LNCAP (cell line): Measurements from ENCODE around the gene ZNF90.

ENCODE experiments used
- CTCF ChIP-seq: fragments of 450-650 bp; IDR thresholded peaks from 2 replicates; pipeline ENCODE4 v1.5.1; 2017; ENCODE audit warnings: mild to moderate bottlenecking

The ZNF90 gene

DNA sequence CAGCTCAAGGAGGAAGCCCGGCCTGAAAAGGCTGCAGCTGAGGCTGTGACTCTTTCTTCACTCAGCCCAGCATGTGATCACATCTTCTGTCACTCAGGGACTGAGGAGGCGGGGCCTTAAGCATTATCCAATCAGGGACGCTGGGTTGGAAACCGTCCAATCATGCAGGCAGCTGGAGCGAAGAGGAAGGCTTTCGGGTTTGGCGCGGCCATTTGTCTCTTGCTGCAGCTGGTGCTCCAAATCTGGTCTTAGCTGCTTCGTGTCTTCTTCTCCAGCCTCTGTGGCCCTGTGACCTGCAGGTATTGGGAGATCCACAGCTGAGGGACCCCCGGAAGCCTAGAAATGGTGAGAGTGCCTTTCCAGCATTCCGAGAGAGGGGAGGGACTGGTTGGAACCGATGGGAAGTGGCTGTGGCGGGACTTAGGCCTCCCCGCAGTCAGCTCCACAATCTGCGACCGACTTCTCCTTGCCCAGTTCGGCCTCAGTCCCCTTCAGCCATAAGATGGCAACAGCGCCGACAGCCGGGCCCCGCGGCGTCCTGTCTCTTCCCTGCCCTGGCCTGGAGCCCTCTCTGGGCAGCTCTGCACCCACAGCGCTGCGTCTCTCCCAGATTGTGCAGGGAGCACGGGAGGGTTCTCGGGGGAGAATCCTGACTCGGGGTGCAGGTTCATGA lies at the start of gene ZNF90:
ZNF90 (plus strand) TSS at position 210 of the 673 bp plus-strand sequence; CDS start at position 343, 133 bp downstream.
- TF ChIP-seq CTCF, result no peak

DNA sequence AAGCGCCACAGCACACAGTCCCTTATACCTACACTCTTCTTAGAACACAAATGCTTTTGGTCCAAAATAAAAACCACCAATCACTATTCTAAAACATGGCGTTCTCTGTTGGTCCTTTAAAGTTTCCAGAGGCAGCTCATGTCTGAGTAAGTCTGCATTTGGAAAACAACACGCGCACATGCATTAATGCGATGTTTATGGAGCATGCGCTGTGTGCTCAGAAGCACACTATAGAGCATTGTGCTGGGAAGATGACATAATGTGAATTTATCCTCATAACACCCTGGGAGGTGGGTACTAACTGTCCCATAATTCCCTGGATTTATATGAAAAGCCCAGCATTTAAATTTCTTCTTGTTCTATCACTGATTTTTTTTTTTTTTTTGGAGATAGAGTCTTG lies 49.2 kb upstream of the ZNF90 start:
- no peak for TF ChIP-seq CTCF

DNA sequence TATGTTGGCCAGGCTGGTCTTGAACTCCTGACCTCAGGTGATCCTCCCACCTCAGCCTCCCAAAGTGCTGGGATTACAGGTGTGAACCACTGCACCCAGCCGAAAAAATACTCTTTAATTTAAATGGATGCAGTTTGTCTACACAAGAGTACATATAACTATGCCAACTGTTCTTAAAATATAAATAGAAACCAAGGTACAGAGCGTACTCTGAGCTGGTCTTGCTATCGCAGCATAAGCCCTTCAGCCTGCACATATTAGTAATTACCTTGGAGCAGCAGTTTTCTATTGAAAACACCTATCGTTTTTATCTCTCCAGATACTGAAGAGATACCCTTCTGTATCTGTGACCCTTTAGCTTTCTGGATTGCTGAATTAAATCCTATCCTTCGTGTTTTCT lies 41.9 kb upstream of the ZNF90 start:
- TF ChIP-seq CTCF, result no peak

DNA sequence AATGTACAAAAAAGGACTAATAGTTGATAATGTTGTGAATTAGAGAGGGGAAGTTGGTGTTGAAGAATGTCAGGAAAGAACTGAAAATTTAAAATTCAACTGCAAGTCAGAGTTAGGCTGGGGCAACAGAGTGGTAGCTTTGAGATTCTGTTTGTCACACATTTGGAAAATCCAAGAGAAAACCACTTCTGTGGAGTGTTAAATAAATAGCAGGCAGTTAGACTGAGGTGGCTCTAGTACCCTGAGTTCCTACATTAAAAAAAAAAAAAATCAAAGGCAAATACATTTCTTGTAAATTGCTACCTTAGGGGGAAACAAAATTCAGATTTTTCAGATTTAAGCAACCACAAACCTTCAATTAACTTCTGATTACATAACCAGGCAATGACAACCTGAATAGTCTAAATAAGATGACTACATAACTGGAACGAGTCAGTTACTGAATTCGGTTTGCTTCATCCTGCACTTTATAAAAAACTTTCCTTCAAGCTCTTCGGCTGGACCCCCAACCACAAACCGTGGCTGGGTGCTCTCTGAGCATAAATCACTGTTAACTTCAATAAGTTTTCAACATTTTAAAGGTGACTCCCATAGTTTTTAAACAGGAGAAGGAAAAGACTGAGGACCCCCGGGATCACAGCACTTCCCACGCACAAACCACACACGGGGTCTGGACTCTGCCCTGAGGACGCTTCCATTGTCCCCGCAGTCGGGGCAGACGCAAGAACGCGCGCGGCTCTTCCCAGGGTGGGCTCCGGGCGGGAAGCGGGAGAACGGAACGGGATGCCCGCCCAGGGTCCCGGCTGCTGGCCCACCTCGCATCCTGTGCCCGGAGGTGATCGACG lies 39.2 kb upstream of the ZNF90 start:
- no peak for TF ChIP-seq CTCF

GRCh38 chr19:20039203-20039723 lies 38.5 kb upstream of the ZNF90 start, which contains the start of gene ZNF682:
ZNF682 (minus strand) TSS chr19:20039505; CDS start chr19:20039345, 160 bp downstream.
- TF ChIP-seq CTCF, result no peak

- no peak for TF ChIP-seq CTCF
These were observed 33.1 kb upstream of the ZNF90 start for GRCh38 chr19:20044663-20045062.

GRCh38 chr19:20051841-20052768 lies 25.7 kb upstream of the ZNF90 start:
- TF ChIP-seq CTCF, result no peak
